SW480 (cell line): Measurements from ENCODE around the gene TAAR9.
"Not testable (repeated sequence)": the region's sequence is repeated elsewhere in the genome, so short reads cannot be mapped to it uniquely, and the experiment has no call there.

Experiments used
- DNase-seq: peaks from one replicate; pipeline ENCODE4 v3.0.0-alpha.2; 2016; ENCODE audit warnings: low spot score

The TAAR9 gene

GRCh38 chr6:132515386-132515785, 22.7 kb upstream of the TAAR9 start:
- no peak for DNase-seq

GRCh38 chr6:132520953-132521352, 17.1 kb upstream of the TAAR9 start:
- DNase-seq = no peak

- no peak for DNase-seq
These were observed 13.4 kb upstream of the TAAR9 start for GRCh38 chr6:132524646-132525045.

GRCh38 chr6:132525866-132526265, 12.2 kb upstream of the TAAR9 start:
- DNase-seq = no peak

- no peak for DNase-seq
These were observed 11.6 kb upstream of the TAAR9 start for GRCh38 chr6:132526461-132526860.

GRCh38 chr6:132527791-132528190, 10.3 kb upstream of the TAAR9 start:
- peak; percentile 44 for DNase-seq

GRCh38 chr6:132530293-132530974, 7.6 kb upstream of the TAAR9 start:
- DNase-seq = peak; percentile 54

- not testable (repeated sequence) for DNase-seq
These were observed 3.5 kb upstream of the TAAR9 start for GRCh38 chr6:132534546-132534945.

GRCh38 chr6:132537145-132537544, 932 bp upstream of the TAAR9 start:
- no peak for DNase-seq

GRCh38 chr6:132544826-132545225, 6.7 kb downstream of the TAAR9 start:
- no peak for DNase-seq

GRCh38 chr6:132548746-132549463, 10.8 kb downstream of the TAAR9 start:
- DNase-seq = no peak

GRCh38 chr6:132551214-132551613, 13.1 kb downstream of the TAAR9 start:
- DNase-seq = no peak

GRCh38 chr6:132552372-132552771, 14.3 kb downstream of the TAAR9 start, which contains the start of gene TAAR8:
TAAR8 (plus strand) TSS chr6:132552672; CDS start chr6:132552693, 21 bp downstream.
- no peak for DNase-seq

- not testable (repeated sequence) for DNase-seq
These were observed 22.0 kb downstream of the TAAR9 start for GRCh38 chr6:132560087-132560486.

- DNase-seq = no peak
These were observed 28.3 kb downstream of the TAAR9 start for GRCh38 chr6:132566404-132566803.

- DNase-seq = no peak
These were observed 29.5 kb downstream of the TAAR9 start for GRCh38 chr6:132567566-132567965.

GRCh38 chr6:132568611-132569010, 30.5 kb downstream of the TAAR9 start:
- no peak for DNase-seq

GRCh38 chr6:132569170-132569569, 31.1 kb downstream of the TAAR9 start:
- DNase-seq = no peak

GRCh38 chr6:132570221-132570777, 32.2 kb downstream of the TAAR9 start, which contains the start of gene TAAR6:
TAAR6 (plus strand) TSS chr6:132570322; CDS start chr6:132570322, 0 bp downstream.
- DNase-seq = no peak

- no peak for DNase-seq
These were observed 33.7 kb downstream of the TAAR9 start for GRCh38 chr6:132571774-132572173.

- no peak for DNase-seq
These were observed 46.6 kb downstream of the TAAR9 start for GRCh38 chr6:132584698-132585097.

GRCh38 chr6:132587424-132587823, 49.3 kb downstream of the TAAR9 start:
- no peak for DNase-seq
